DOHH2 (cell line): Measurements from ENCODE around the gene FOXN1.

Source experiments
- H3F3A ChIP-seq: fragments of 200-600 bp; sonication (generic), shearing (Covaris generic); 2 replicates; pipeline ENCODE4 v1.6.0; 2016; ENCODE audit warnings: antibody characterized with exemption, mild to moderate bottlenecking; ENCODE audit not compliant: control insufficient read depth, insufficient read depth
- H3K27ac ChIP-seq: fragments of 200-600 bp; sonication (generic); 2 replicates; pipeline ENCODE4 v1.5.1; 2014; ENCODE audit warnings: low read depth, mild to moderate bottlenecking, low read length, moderate library complexity
- H3K27me3 ChIP-seq: fragments of 200-600 bp; sonication (generic); 2 replicates; pipeline ENCODE4 v1.6.1; 2014; ENCODE audit warnings: mild to moderate bottlenecking, low read length, mixed read lengths; ENCODE audit not compliant: control insufficient read depth
- H3K36me3 ChIP-seq: fragments of 200-600 bp; sonication (generic); 2 replicates; pipeline ENCODE4 v1.6.1; 2014; ENCODE audit warnings: mild to moderate bottlenecking, low read length, moderate library complexity, mixed read lengths; ENCODE audit not compliant: control insufficient read depth
- H3K4me1 ChIP-seq: fragments of 200-600 bp; sonication (generic); 2 replicates; pipeline ENCODE4 v1.6.1; 2014; ENCODE audit warnings: mild to moderate bottlenecking, low read length, mixed read lengths; ENCODE audit not compliant: control insufficient read depth
- H3K4me2 ChIP-seq: fragments of 200-600 bp; sonication (generic); 2 replicates; pipeline ENCODE4 v1.6.0; 2014; ENCODE audit warnings: mild to moderate bottlenecking, low read length, moderate library complexity
- H3K4me3 ChIP-seq: fragments of 200-600 bp; sonication (generic); 2 replicates; pipeline ENCODE4 v1.5.1; 2014; ENCODE audit warnings: mild to moderate bottlenecking, low read length, mixed read lengths
- H3K79me2 ChIP-seq: fragments of 200-600 bp; sonication (generic); 2 replicates; pipeline ENCODE4 v1.6.1; 2014; ENCODE audit warnings: mild to moderate bottlenecking, low read length, mixed read lengths; ENCODE audit not compliant: control insufficient read depth
- H3K9me2 ChIP-seq: fragments of 200-600 bp; sonication (generic); replicated peaks from 2 replicates; pipeline ENCODE4 v1.6.1; 2014; ENCODE audit warnings: mild to moderate bottlenecking, low read length, mixed read lengths; ENCODE audit not compliant: control insufficient read depth
- H3K9me3 ChIP-seq: fragments of 200-600 bp; sonication (generic); 2 replicates; pipeline ENCODE4 v1.6.1; 2014; ENCODE audit warnings: antibody characterized with exemption, low read length, mixed read lengths; ENCODE audit not compliant: control insufficient read depth, insufficient read depth
- H4K20me1 ChIP-seq: fragments of 200-600 bp; sonication (generic); 2 replicates; pipeline ENCODE4 v1.6.0; 2014; ENCODE audit warnings: low read depth, mild to moderate bottlenecking, antibody characterized with exemption, low read length, moderate library complexity; ENCODE audit not compliant: control insufficient read depth, insufficient read depth
- CTCF ChIP-seq: fragments of 200-600 bp; sonication (generic); IDR thresholded peaks from one replicate; pipeline ENCODE4 v1.5.1; 2014; ENCODE audit warnings: antibody characterized with exemption, mild to moderate bottlenecking, low read depth, low read length; ENCODE audit not compliant: poor library complexity, severe bottlenecking
- EZH2phosphoT487 ChIP-seq: fragments of 200-600 bp; sonication (generic); IDR thresholded peaks from 2 replicates; pipeline ENCODE4 v1.6.1; 2017; ENCODE audit warnings: borderline replicate concordance, mild to moderate bottlenecking, antibody characterized with exemption, low read length, moderate library complexity, mixed read lengths

Gene FOXN1

GRCh38 chr17:28488533-28489276, 17.4 kb upstream of the FOXN1 start:
- Histone ChIP-seq H3K9me3 (no peaks in the 10 kb centered on the region), H3K4me1 (no peaks in the 10 kb centered on the region)
- TF ChIP-seq EZH2phosphoT487 = no peak
- no peak for TF ChIP-seq CTCF

GRCh38 chr17:28491286-28491685, 14.9 kb upstream of the FOXN1 start:
- Histone ChIP-seq H3K79me2 (no peaks in the 10 kb centered on the region), H3K4me2 (no peak overlapping the region), H3K4me1 (no peaks in the 10 kb centered on the region), H3K27me3 (no peaks in the 10 kb centered on the region; the same call in 1 of the 2 replicates), H3K36me3 (no peaks in the 10 kb centered on the region), H3K4me3 (no peak overlapping the region), H3K27ac (no peak overlapping the region), H3K9me3 (no peaks in the 10 kb centered on the region), H3F3A (no peaks in the 10 kb centered on the region), H3K9me2 (no peaks in the 10 kb centered on the region), H4K20me1 (no peaks in the 10 kb centered on the region)
- TF ChIP-seq EZH2phosphoT487 (no peak), CTCF (no peak)

More at GRCh38 chr17:28488533-28489276, 17.4 kb upstream of the FOXN1 start:
- Histone ChIP-seq H3K27ac (no peak overlapping the region), H3K27me3 (peaks cover 9% of the 10 kb centered on the region), H4K20me1 (no peaks in the 10 kb centered on the region), H3K79me2 (no peaks in the 10 kb centered on the region), H3K4me2 (no peak overlapping the region), H3K36me3 (no peaks in the 10 kb centered on the region), H3K9me2 (no peaks in the 10 kb centered on the region), H3F3A (no peaks in the 10 kb centered on the region), H3K4me3 (no peak overlapping the region)

GRCh38 chr17:28491860-28492259, 14.3 kb upstream of the FOXN1 start:
- Histone ChIP-seq H4K20me1 (no peaks in the 10 kb centered on the region), H3K27ac (no peak overlapping the region), H3K79me2 (no peaks in the 10 kb centered on the region), H3K9me2 (no peaks in the 10 kb centered on the region), H3K9me3 (no peaks in the 10 kb centered on the region), H3K4me1 (no peaks in the 10 kb centered on the region), H3K27me3 (no peaks in the 10 kb centered on the region; the same call in 1 of the 2 replicates), H3K4me3 (no peak overlapping the region), H3F3A (no peaks in the 10 kb centered on the region), H3K36me3 (no peaks in the 10 kb centered on the region), H3K4me2 (no peak overlapping the region)
- TF ChIP-seq CTCF (no peak), EZH2phosphoT487 (no peak)
